Vagina (tissue), 2 donors: ENCODE data around the gene TCF23.

Experiments used
- POLR2AphosphoS5 ChIP-seq, 2 donors: sonication (generic); formaldehyde crosslinking; IDR thresholded peaks; one replicate each; pipeline ENCODE4 v1.9.0; 2017; ENCODE audit warnings: antibody characterized with exemption in 2 of 2, mild to moderate bottlenecking in 2 of 2, low read depth in 1 of 2; ENCODE audit not compliant: insufficient read depth in 1 of 2
- TF ChIP-seq, protein P1 (sequence below), 3 experiments: fragments of 450-650 bp in 2 of 3; fragments of 200-600 bp in 1 of 3; sonication (generic) in 1 of 3; IDR thresholded peaks; one replicate each; pipeline ENCODE4 v1.5.1; 2017 to 2019; ENCODE audit warnings: antibody characterized with exemption in 3 of 3, mild to moderate bottlenecking in 2 of 3, moderate library complexity in 2 of 3

DNA sequence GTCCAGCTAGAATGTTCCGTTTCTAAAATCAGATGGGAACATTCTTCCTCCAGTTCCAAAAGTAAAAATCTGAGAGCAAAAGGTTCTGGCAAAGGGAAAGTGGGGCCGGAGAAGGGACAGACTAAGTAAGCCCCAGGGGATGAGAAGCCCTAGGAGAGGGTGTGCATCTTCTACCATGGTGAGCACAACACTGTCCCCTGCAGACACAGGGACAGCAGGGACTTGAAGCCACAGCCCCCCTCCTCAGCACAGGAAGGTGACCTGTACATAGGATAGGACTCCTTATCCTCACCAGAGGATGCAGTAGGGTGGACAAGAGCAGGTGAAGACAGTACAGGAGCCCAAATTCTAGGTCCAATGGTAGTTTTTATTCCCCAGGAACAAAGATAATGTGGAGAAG lies 50.4 kb downstream of the TCF23 start:
- TF ChIP-seq, protein P1, sequence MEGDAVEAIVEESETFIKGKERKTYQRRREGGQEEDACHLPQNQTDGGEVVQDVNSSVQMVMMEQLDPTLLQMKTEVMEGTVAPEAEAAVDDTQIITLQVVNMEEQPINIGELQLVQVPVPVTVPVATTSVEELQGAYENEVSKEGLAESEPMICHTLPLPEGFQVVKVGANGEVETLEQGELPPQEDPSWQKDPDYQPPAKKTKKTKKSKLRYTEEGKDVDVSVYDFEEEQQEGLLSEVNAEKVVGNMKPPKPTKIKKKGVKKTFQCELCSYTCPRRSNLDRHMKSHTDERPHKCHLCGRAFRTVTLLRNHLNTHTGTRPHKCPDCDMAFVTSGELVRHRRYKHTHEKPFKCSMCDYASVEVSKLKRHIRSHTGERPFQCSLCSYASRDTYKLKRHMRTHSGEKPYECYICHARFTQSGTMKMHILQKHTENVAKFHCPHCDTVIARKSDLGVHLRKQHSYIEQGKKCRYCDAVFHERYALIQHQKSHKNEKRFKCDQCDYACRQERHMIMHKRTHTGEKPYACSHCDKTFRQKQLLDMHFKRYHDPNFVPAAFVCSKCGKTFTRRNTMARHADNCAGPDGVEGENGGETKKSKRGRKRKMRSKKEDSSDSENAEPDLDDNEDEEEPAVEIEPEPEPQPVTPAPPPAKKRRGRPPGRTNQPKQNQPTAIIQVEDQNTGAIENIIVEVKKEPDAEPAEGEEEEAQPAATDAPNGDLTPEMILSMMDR (IDR thresholded peaks at IDR 0.05): no peak
- no peak for TF ChIP-seq POLR2AphosphoS5 (IDR thresholded peaks at IDR 0.05; ENCODE audit: insufficient read depth in 1 of 2, low read depth in 1 of 2)
